Esophagus muscularis mucosa (tissue), 4 donors: ENCODE measurements around the gene POLR3E.

Source experiments
- EP300 ChIP-seq: sonication (generic); formaldehyde crosslinking; IDR thresholded peaks from one replicate; pipeline ENCODE4 v1.6.1; 2017; ENCODE audit warnings: antibody characterized with exemption
- POLR2A ChIP-seq: fragments of 450-650 bp; IDR thresholded peaks from one replicate; pipeline ENCODE4 v1.6.1; 2017; ENCODE audit warnings: antibody characterized with exemption, moderate library complexity, mild to moderate bottlenecking, low read depth
- TF ChIP-seq, protein P1 (sequence below), 3 experiments: fragments of 200-600 bp in 2 of 3; fragments of 450-650 bp in 1 of 3; sonication (generic) in 2 of 3; IDR thresholded peaks; one replicate each; pipeline ENCODE4 v1.5.1; 2017 to 2019; ENCODE audit warnings: antibody characterized with exemption in 3 of 3, mild to moderate bottlenecking in 2 of 3, moderate library complexity in 1 of 3

DNA sequence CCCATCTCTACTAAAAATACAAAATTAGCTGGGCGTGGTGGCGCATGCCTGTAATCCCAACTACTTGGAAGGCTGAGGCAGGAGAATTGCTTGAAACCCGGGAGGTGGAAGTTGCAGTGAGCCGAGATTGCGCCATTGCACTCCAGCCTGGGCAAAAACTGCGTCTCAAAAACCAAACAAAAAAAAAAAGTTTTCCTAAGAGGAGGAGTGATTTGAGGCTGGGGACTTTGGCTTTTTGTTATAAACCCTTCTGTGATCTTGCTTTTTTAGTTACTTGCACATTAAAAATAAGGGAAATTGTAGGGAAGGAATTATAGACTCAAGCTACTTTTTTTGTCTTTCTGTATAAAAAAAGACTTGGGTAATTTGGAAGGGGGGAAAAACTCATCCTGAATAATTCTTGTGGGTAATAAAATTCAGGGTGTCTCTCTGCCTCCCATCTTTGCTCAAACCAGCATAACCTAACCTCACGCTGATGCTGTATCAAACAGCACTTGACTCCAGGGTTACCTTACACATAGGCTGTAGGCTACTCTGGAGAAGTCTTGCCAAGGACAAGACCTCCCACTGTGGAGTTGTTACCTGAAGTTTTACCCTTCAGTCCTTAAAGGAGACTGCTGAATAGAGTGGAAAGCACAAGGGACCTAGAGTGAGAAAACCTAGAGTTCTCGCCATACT, 78.9 kb downstream of the POLR3E start:
- TF ChIP-seq, protein P1, sequence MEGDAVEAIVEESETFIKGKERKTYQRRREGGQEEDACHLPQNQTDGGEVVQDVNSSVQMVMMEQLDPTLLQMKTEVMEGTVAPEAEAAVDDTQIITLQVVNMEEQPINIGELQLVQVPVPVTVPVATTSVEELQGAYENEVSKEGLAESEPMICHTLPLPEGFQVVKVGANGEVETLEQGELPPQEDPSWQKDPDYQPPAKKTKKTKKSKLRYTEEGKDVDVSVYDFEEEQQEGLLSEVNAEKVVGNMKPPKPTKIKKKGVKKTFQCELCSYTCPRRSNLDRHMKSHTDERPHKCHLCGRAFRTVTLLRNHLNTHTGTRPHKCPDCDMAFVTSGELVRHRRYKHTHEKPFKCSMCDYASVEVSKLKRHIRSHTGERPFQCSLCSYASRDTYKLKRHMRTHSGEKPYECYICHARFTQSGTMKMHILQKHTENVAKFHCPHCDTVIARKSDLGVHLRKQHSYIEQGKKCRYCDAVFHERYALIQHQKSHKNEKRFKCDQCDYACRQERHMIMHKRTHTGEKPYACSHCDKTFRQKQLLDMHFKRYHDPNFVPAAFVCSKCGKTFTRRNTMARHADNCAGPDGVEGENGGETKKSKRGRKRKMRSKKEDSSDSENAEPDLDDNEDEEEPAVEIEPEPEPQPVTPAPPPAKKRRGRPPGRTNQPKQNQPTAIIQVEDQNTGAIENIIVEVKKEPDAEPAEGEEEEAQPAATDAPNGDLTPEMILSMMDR (IDR thresholded peaks at IDR 0.05): no peak
- no peak for TF ChIP-seq POLR2A
- TF ChIP-seq EP300: no peak
